Panc1 (cell line): ENCODE results near the gene KRTAP22-2.

ENCODE experiments used
- POLR2AphosphoS5 ChIP-seq: IDR thresholded peaks from 2 replicates; pipeline ENCODE4 v1.6.1; 2012; ENCODE audit warnings: mild to moderate bottlenecking, low read depth, low read length, moderate library complexity
- SIN3A ChIP-seq: IDR thresholded peaks from 2 replicates; pipeline ENCODE4 v1.6.1; 2012; ENCODE audit warnings: low read depth, mild to moderate bottlenecking, low read length, moderate library complexity, borderline replicate concordance; ENCODE audit not compliant: insufficient read depth
- TCF7L2 ChIP-seq: IDR thresholded peaks from 2 replicates; pipeline ENCODE4 v1.6.1; 2011; ENCODE audit warnings: mild to moderate bottlenecking, low read depth, low read length, inconsistent platforms
- TF ChIP-seq, protein P1 (sequence below): fragments of 450-650 bp; IDR thresholded peaks from 2 replicates; pipeline ENCODE4 v1.5.1; 2017; ENCODE audit warnings: mild to moderate bottlenecking
- TF ChIP-seq, protein P2 (sequence below), 2 experiments: IDR thresholded peaks; 2 replicates each; pipeline ENCODE4 v1.6.1; 2011 to 2012; ENCODE audit warnings: low read depth in 2 of 2, control low read depth in 1 of 2, low read length in 1 of 2, mild to moderate bottlenecking in 1 of 2, moderate library complexity in 1 of 2; ENCODE audit not compliant: insufficient read depth in 1 of 2

DNA sequence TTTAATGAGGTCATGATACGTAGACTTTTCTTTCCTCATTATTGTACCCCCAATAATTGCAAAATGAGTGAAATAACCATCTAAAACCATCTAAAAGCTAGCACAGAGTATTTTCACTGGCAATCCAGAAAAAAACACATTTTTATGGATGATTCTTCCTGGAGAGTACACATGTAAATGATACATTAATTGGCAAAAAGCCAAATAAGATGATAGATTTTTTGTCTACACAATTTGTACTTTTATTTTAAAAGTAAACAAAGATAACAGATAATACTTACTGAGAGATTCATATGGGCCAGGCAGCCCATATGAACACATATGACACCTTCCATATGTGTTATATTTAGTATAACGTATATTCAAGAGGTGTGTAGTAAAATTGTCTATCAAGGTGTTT is 26.6 kb downstream of the KRTAP22-2 start:
- no peak for TF ChIP-seq POLR2AphosphoS5
- TF ChIP-seq, protein P1, sequence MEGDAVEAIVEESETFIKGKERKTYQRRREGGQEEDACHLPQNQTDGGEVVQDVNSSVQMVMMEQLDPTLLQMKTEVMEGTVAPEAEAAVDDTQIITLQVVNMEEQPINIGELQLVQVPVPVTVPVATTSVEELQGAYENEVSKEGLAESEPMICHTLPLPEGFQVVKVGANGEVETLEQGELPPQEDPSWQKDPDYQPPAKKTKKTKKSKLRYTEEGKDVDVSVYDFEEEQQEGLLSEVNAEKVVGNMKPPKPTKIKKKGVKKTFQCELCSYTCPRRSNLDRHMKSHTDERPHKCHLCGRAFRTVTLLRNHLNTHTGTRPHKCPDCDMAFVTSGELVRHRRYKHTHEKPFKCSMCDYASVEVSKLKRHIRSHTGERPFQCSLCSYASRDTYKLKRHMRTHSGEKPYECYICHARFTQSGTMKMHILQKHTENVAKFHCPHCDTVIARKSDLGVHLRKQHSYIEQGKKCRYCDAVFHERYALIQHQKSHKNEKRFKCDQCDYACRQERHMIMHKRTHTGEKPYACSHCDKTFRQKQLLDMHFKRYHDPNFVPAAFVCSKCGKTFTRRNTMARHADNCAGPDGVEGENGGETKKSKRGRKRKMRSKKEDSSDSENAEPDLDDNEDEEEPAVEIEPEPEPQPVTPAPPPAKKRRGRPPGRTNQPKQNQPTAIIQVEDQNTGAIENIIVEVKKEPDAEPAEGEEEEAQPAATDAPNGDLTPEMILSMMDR = no peak
- no peak for TF ChIP-seq SIN3A
- TF ChIP-seq, protein P2, sequence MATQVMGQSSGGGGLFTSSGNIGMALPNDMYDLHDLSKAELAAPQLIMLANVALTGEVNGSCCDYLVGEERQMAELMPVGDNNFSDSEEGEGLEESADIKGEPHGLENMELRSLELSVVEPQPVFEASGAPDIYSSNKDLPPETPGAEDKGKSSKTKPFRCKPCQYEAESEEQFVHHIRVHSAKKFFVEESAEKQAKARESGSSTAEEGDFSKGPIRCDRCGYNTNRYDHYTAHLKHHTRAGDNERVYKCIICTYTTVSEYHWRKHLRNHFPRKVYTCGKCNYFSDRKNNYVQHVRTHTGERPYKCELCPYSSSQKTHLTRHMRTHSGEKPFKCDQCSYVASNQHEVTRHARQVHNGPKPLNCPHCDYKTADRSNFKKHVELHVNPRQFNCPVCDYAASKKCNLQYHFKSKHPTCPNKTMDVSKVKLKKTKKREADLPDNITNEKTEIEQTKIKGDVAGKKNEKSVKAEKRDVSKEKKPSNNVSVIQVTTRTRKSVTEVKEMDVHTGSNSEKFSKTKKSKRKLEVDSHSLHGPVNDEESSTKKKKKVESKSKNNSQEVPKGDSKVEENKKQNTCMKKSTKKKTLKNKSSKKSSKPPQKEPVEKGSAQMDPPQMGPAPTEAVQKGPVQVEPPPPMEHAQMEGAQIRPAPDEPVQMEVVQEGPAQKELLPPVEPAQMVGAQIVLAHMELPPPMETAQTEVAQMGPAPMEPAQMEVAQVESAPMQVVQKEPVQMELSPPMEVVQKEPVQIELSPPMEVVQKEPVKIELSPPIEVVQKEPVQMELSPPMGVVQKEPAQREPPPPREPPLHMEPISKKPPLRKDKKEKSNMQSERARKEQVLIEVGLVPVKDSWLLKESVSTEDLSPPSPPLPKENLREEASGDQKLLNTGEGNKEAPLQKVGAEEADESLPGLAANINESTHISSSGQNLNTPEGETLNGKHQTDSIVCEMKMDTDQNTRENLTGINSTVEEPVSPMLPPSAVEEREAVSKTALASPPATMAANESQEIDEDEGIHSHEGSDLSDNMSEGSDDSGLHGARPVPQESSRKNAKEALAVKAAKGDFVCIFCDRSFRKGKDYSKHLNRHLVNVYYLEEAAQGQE (IDR thresholded peaks at IDR 0.05; ENCODE audit: insufficient read depth in 1 of 2, low read depth in 2 of 2, low read length in 1 of 2) = no peak
- no peak for TF ChIP-seq TCF7L2
